Spinal cord (tissue), 10 donors: ENCODE data around the gene IRX2. TPM values are rescaled to one million over a fixed set of nuclear protein-coding genes. Genes with fewer than 3 reads are reported as not detected.

Experiments used
- DNase-seq, 6 donors: peaks; one replicate each; pipeline versions ENCODE4 v3.0.0 to v3.0.0-alpha.2; 2013 to 2015; ENCODE audit warnings: low spot score in 6 of 6, low read depth in 4 of 6
- H3K27ac ChIP-seq: one replicate; pipeline ENCODE4 v1.5.1; 2013; ENCODE audit warnings: low read depth, low read length, control low read depth
- H3K27me3 ChIP-seq: one replicate; pipeline ENCODE4 v1.6.1; 2013; ENCODE audit warnings: low read length; ENCODE audit not compliant: control insufficient read depth, insufficient read depth
- H3K36me3 ChIP-seq: one replicate; pipeline ENCODE4 v1.6.1; 2013; ENCODE audit warnings: low read length; ENCODE audit not compliant: control insufficient read depth, insufficient read depth
- H3K4me1 ChIP-seq: one replicate; pipeline ENCODE4 v1.6.1; 2013; ENCODE audit warnings: low read length; ENCODE audit not compliant: control insufficient read depth, insufficient read depth
- H3K4me3 ChIP-seq: one replicate; pipeline ENCODE4 v1.5.1; 2013; ENCODE audit warnings: low read depth, low read length, control low read depth
- H3K9me3 ChIP-seq: one replicate; pipeline ENCODE4 v1.6.1; 2013; ENCODE audit warnings: low read length; ENCODE audit not compliant: control insufficient read depth, insufficient read depth
- WGBS: methylation state at CpG from one replicate; pipeline ENCODE4 v1.1.5; 2013; ENCODE audit warnings: missing lambda C conversion rate; ENCODE audit not compliant: insufficient coverage; 5-methylcytosine and 5-hydroxymethylcytosine counted together
- polyA plus RNA-seq, 2 donors: library from polyadenylated mRNA; unstranded; fragments of 120-200 nt; gene quantifications; one replicate each; pipeline ENCODE4 v1.2.1, GENCODE V29; 2013; ENCODE audit not compliant: insufficient read length in 2 of 2
- total RNA-seq, 2 donors: library from RNA; depleted of rRNA in 1 of 2; stranded (reverse); fragments of 120-200 nt in 1 of 2; fragments of >200 nt in 1 of 2; gene quantifications; one replicate each; pipeline versions ENCODE4 v1.2.3 to v1.2.4, GENCODE V29; 2013 to 2014
- donor health status: healthy.

Gene IRX2
- total and polyA plus RNA-seq, 4 donors, result 4.8 to 23.2 (median 14.7) TPM

GRCh38 chr5:2708751-2709150 is 42.7 kb downstream of the IRX2 start:
- Histone ChIP-seq H3K4me1 (no peaks in the 10 kb centered on the region), H3K27ac (no peak overlapping the region), H3K36me3 (no peaks in the 10 kb centered on the region), H3K9me3 (no peaks in the 10 kb centered on the region), H3K27me3 (no peaks in the 10 kb centered on the region), H3K4me3 (no peak overlapping the region)
- no peak for DNase-seq
- WGBS, result 96% methylated on average over 9 of the region's 10 CpGs

GRCh38 chr5:2708132-2708531 is 43.3 kb downstream of the IRX2 start:
- Histone ChIP-seq H3K36me3 (no peaks in the 10 kb centered on the region), H3K4me1 (no peaks in the 10 kb centered on the region), H3K27ac (no peak overlapping the region), H3K27me3 (no peaks in the 10 kb centered on the region), H3K4me3 (no peak overlapping the region), H3K9me3 (no peaks in the 10 kb centered on the region)
- no peak for DNase-seq
- WGBS, result 90% methylated on average over 13 of the region's 15 CpGs

- 83% methylated on average over 10 of the region's 10 CpGs for WGBS
- Histone ChIP-seq H3K4me1 (no peaks in the 10 kb centered on the region), H3K27ac (no peak overlapping the region), H3K9me3 (no peaks in the 10 kb centered on the region), H3K36me3 (no peaks in the 10 kb centered on the region), H3K27me3 (no peaks in the 10 kb centered on the region), H3K4me3 (no peak overlapping the region)
- DNase-seq, result no peak
Measured at GRCh38 chr5:2705861-2706260, 45.6 kb downstream of the IRX2 start.

DNA sequence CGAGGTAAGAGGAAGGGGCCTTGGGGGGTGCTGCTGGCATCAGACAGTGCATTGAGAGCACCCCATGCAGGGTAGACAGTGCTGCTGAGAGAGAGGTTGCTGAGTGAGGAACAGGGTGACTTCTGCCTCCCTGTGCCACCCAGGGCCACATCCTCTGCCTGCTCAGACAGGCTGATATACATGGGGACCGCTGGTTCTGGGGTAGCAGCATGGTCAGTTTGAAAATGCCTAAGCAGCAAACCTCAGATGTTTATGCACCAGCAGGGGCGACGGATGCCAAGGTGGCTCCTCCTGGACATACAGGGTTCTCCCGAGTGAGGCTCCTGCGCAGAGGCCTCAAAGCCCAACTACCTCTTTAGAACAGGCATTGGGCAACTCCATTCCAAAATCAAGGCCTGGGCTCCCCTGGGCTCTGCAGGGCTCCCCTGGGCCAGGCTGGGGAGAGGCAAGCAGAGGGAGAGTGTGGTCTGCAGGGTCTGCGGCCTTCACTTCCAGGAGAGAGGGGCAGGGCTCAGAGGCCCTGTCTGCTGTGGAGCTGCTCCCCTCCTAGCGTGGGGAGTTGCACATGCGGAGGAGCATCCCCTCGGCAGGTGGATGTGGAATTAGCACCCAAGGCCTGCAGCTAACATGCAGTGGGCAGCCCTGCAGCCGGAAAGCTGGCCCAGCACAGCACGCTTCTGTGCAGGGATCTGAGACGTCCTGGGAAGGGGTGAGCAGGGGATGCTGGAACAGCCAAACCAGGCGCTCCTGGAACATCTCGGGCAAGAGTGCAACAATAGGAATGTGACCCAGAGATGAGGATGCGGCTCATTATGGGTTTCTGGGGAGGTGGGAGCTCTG is 46.5 kb downstream of the IRX2 start:
- WGBS, result 98% methylated on average over 13 of the region's 16 CpGs

DNA sequence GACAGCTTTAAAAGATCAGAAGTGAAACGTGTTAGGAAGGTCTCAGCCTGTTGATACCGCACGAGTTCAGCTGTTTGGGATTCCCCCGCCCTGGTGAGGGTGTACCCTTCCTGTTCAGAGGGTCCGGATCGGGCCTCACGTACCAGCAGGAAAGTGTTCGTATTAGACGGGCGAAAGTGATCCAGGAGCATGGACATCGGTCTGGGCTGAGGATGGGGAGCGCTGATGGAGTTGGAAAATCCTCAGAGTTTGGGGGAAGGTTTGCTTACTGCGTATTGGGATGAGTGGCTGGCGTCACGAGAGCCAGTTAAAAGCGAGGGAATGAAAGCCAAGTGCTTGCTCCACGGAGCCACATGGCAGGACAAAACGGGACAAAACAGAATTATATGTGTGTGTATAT is 47.4 kb downstream of the IRX2 start:
- no peak overlapping the region for H3K27ac ChIP-seq
- WGBS, result 95% methylated on average over 13 of the region's 18 CpGs
- H3K4me1 ChIP-seq, result no peaks in the 10 kb centered on the region
- DNase-seq, result no peak
- H3K36me3 ChIP-seq, result no peaks in the 10 kb centered on the region
- no peaks in the 10 kb centered on the region for H3K9me3 ChIP-seq
- H3K4me3 ChIP-seq, result no peak overlapping the region
- no peaks in the 10 kb centered on the region for H3K27me3 ChIP-seq

More for the DNA sequence above, 46.5 kb downstream of the IRX2 start:
- H3K4me1 ChIP-seq, result no peaks in the 10 kb centered on the region
- H3K27me3 ChIP-seq, result no peaks in the 10 kb centered on the region
- H3K27ac ChIP-seq, result no peak overlapping the region
- no peaks in the 10 kb centered on the region for H3K9me3 ChIP-seq
- no peak for DNase-seq
- H3K36me3 ChIP-seq, result no peaks in the 10 kb centered on the region
- no peak overlapping the region for H3K4me3 ChIP-seq

DNA sequence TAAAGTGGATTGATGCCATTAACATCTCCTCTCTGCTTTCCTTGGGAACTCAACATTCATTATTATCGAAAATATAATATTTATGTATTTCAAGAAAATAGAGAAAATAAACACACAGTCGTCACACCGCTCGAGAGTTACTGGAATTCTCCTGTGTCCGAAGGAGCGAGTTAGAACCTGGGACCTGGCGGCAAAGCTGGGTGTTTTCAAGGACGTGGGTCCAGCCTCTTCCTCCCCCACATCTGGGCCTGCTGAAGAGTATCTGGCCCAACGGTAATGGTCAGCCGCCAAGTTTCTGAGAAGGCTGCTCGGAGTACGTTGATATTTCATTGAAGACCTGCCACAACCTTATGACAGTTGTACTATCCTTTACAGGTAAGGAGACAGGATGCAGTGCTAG is 47.9 kb downstream of the IRX2 start:
- no peaks in the 10 kb centered on the region for H3K9me3 ChIP-seq
- DNase-seq, result no peak
- H3K36me3 ChIP-seq, result no peaks in the 10 kb centered on the region
- H3K27ac ChIP-seq, result no peak overlapping the region
- no peak overlapping the region for H3K4me3 ChIP-seq
- H3K4me1 ChIP-seq, result no peaks in the 10 kb centered on the region
- 95% methylated on average over 6 of the region's 12 CpGs for WGBS
- H3K27me3 ChIP-seq, result no peaks in the 10 kb centered on the region

GRCh38 chr5:2703041-2703440 is 48.4 kb downstream of the IRX2 start:
- no peak overlapping the region for H3K27ac ChIP-seq
- H3K4me1 ChIP-seq, result no peaks in the 10 kb centered on the region
- H3K4me3 ChIP-seq, result no peak overlapping the region
- 76% methylated on average over 6 of the region's 13 CpGs for WGBS
- H3K27me3 ChIP-seq, result no peaks in the 10 kb centered on the region
- H3K36me3 ChIP-seq, result no peaks in the 10 kb centered on the region
- no peaks in the 10 kb centered on the region for H3K9me3 ChIP-seq
- DNase-seq, result no peak

- no peaks in the 10 kb centered on the region for H3K9me3 ChIP-seq
- DNase-seq, result no peak
- H3K27me3 ChIP-seq, result no peaks in the 10 kb centered on the region
- H3K36me3 ChIP-seq, result no peaks in the 10 kb centered on the region
- WGBS, result 86% methylated on average over 17 of the region's 28 CpGs
- H3K27ac ChIP-seq, result no peak overlapping the region
- H3K4me1 ChIP-seq, result no peaks in the 10 kb centered on the region
- H3K4me3 ChIP-seq, result no peak overlapping the region
Measured at GRCh38 chr5:2702096-2702879, 49.2 kb downstream of the IRX2 start.

- Histone ChIP-seq H3K4me3 (no peak overlapping the region), H3K36me3 (no peaks in the 10 kb centered on the region), H3K9me3 (no peaks in the 10 kb centered on the region), H3K4me1 (no peaks in the 10 kb centered on the region), H3K27me3 (no peaks in the 10 kb centered on the region), H3K27ac (no peak overlapping the region)
- DNase-seq, result no peak
- 79% methylated on average over 10 of the region's 10 CpGs for WGBS
Measured at GRCh38 chr5:2701592-2701991, 49.9 kb downstream of the IRX2 start.
